Fibroblast of lung (primary cell): ENCODE data around the gene ATP10A.

Experiments
- CTCF ChIP-seq, 2 donors: IDR thresholded peaks in 1 of 2; conservative IDR thresholded peaks in 1 of 2; 1 replicate in 1 of 2; 2 replicates in 1 of 2; pipeline ENCODE4 v1.5.1; 2011 to 2012; ENCODE audit warnings: low read length in 2 of 2, control low read depth in 1 of 2, inconsistent platforms in 1 of 2, low read depth in 1 of 2, mild to moderate bottlenecking in 1 of 2
- EZH2 ChIP-seq: IDR thresholded peaks from 2 replicates; pipeline ENCODE4 v1.5.1; 2012; ENCODE audit warnings: low read length, control low read depth, mild to moderate bottlenecking; ENCODE audit errors: missing control alignments

GRCh38 chr15:25892126-25892525 lies 29.0 kb upstream of the ATP10A start:
- no peak for TF ChIP-seq CTCF (conservative IDR thresholded peaks at IDR 0.05 in 1 of 2, IDR thresholded peaks at IDR 0.05 in 1 of 2; ENCODE audit: low read depth in 1 of 2, low read length in 2 of 2)
- no peak for TF ChIP-seq EZH2
